ENCODE results near the gene WNT9B. TPM values are rescaled to one million over a fixed set of nuclear protein-coding genes. Genes with fewer than 3 reads are reported as not detected.

The WNT9B gene
- total RNA-seq, 1 donor from 2014 or later = 0.13 TPM

DNA sequence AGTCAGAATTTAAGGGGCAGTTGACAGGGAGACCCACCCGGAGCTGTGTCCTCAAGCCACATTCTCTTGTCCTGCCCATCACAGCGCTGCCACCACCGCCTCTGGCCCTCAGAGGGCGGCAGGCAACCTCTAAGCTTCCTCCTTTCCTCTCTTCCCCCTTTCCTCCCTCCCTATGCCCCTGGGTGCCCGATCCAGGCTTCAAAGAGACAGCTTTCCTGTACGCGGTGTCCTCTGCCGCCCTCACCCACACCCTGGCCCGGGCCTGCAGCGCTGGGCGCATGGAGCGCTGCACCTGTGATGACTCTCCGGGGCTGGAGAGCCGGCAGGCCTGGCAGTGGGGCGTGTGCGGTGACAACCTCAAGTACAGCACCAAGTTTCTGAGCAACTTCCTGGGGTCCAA lies 23.5 kb downstream of the WNT9B start:
- ATAC-seq (ENCODE audit: poor library complexity) (no peak), DNase-seq (peak; percentile 53)
- intact Hi-C loops (cut with DNase I) = no loop called here

GRCh38 chr17:46875849-46876352 lies 24.5 kb downstream of the WNT9B start:
- DNase-seq (no peak), ATAC-seq (ENCODE audit: poor library complexity) (no peak)
- intact Hi-C loops (cut with DNase I) = no loop called here

DNA sequence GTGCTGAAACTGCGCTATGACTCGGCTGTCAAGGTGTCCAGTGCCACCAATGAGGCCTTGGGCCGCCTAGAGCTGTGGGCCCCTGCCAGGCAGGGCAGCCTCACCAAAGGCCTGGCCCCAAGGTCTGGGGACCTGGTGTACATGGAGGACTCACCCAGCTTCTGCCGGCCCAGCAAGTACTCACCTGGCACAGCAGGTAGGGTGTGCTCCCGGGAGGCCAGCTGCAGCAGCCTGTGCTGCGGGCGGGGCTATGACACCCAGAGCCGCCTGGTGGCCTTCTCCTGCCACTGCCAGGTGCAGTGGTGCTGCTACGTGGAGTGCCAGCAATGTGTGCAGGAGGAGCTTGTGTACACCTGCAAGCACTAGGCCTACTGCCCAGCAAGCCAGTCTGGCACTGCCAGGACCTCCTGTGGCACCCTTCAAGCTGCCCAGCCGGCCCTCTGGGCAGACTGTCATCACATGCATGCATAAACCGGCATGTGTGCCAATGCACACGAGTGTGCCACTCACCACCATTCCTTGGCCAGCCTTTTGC lies 25.0 kb downstream of the WNT9B start:
- intact Hi-C loops (cut with DNase I) = no loop called here
- no peak for DNase-seq
- ATAC-seq (ENCODE audit: poor library complexity) = peak; percentile 32

DNA sequence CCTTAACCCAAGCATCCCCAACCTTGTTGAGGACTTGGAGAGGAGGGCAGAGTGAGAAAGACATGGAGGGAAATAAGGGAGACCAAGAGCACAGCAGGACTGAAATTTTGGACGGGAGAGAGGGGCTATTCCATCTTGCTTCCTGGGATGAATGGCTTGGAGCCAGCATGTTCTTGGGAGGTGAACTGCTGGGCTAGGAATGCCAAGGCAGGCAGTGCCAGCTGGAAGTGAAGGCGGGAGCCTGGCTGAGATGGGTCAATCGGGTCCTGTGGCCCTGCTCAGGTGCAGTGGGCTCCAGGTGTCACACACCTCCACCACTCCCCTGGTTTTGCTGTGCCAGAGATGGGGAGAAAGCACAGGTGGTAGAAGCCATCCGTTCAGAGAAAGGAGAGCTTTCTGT lies 25.5 kb downstream of the WNT9B start:
- DNase-seq (no peak), ATAC-seq (ENCODE audit: poor library complexity) (no peak)
- intact Hi-C loops (cut with DNase I) = no loop called here

DNA sequence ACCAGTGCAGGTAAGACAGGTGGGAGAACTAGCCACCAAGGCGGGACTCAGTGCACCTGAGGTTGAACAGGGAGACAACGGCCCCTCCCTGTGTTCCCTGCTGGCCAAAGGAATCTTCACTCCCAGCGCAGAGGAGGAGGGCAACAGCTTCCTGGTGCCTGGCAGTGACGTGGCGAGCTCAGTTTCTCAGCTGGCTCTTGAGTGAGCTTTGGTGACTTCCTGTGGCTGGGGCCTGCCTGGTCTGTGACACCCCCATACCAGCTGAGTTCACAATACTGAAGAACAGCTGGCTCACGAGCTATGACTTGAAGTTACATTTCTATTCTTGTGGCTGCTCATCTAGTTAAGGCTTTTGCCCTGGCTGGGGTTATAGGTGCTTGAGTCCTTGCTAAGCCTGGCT lies 26.1 kb downstream of the WNT9B start:
- peak; percentile 52 for ATAC-seq (ENCODE audit: poor library complexity)
- peak; percentile 69 for DNase-seq
- intact Hi-C loops (cut with DNase I) = no loop called here

- intact Hi-C loops (cut with DNase I) = no loop called here
- DNase-seq (peak; percentile 75), ATAC-seq (ENCODE audit: poor library complexity) (peak; percentile 76)
Observed at GRCh38 chr17:46878055-46878454, 26.7 kb downstream of the WNT9B start.

- ATAC-seq (ENCODE audit: poor library complexity) (no peak), DNase-seq (no peak)
- intact Hi-C loops (cut with DNase I) = no loop called here
Observed at GRCh38 chr17:46879101-46879500, 27.7 kb downstream of the WNT9B start.

- intact Hi-C loops (cut with DNase I) = no loop called here
- no peak for DNase-seq
Observed at GRCh38 chr17:46881015-46881414, 29.6 kb downstream of the WNT9B start.

GRCh38 chr17:46882666-46883065 lies 31.3 kb downstream of the WNT9B start:
- intact Hi-C loops (cut with DNase I) = no loop called here
- ATAC-seq (ENCODE audit: poor library complexity) = no peak
- DNase-seq = no peak

More at GRCh38 chr17:46881015-46881414, 29.6 kb downstream of the WNT9B start:
- ATAC-seq (ENCODE audit: poor library complexity) = no peak

DNA sequence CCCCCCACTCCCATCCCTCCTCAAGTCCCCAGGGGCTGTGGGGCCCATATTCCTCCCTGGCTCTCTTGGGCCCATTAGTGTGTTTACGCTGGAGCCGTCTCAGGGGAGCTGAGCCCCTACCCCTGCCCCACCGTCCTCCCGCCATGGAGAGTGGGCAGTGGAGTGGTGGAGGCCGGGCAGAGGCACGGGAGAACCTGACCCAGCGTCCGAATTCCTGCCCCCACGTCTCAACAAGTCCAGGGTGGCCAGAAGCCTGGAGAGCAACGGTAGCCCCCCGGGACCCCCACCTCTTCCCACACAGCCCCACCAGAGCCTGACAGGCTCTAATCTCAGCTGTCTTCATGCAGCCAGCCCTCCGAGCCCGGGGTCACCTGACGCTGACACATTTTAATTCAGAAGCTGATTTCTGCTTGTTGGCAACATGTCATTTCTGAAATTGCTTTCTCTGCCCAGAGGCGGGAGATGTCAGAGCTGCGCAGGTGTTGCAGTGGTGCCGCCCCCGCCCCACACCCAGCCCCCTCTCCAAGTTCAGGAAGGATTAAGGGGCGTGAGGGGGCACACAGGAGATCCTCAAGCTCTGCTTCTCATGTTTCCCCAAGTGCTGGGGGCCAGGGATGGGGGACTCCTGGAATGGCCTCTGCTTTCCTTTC lies 32.6 kb downstream of the WNT9B start:
- DNase-seq (no peak), ATAC-seq (ENCODE audit: poor library complexity) (no peak)
- intact Hi-C loops (cut with DNase I) = no loop called here

GRCh38 chr17:46884552-46884951 lies 33.2 kb downstream of the WNT9B start:
- intact Hi-C loops (cut with DNase I) = no loop called here
- ATAC-seq (ENCODE audit: poor library complexity) = no peak
- no peak for DNase-seq

- intact Hi-C loops (cut with DNase I) = no loop called here
- ATAC-seq (ENCODE audit: poor library complexity) (peak; percentile 38), DNase-seq (no peak)
Observed at GRCh38 chr17:46885415-46886309, 34.3 kb downstream of the WNT9B start.

DNA sequence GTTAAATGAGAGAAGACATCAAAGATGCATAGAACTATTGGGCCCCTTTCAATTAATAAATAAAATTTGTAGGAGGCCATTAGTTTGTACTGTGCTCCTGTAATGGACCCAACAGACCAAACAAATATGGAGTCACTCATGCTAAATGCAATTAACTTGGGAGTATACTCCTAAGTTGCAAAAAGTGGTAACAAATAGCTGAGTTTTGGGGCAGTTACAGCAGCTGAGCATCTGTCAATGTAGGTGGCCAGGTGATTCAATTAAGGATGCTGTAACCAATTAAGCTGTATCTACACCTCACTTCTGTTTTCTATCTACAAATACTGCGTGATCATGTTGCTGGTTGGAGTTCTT lies 34.9 kb downstream of the WNT9B start:
- DNase-seq (no peak), ATAC-seq (ENCODE audit: poor library complexity) (no peak)
- intact Hi-C loops (cut with DNase I) = no loop called here

DNA sequence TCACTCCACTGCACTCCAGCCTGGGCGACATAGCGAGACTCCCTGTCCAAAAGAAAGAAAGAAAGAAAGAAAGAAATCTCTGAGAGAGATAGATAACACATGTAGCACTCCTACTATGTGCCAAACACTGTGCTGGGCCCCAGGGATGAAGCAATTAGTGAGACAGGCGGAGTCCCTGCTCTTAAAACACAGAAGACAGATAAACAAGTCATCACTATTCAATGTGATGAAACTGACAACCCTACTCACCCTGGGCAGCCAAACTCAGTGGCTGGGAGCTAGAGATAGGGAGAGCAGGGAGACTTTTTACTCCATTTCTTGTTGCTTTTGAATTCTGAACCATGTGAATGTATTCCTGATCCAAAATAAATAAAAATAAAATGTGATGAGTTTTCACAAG lies 36.3 kb downstream of the WNT9B start:
- intact Hi-C loops (cut with DNase I) = no loop called here
- DNase-seq = no peak
- no peak for ATAC-seq (ENCODE audit: poor library complexity)

GRCh38 chr17:46888727-46889126 lies 37.3 kb downstream of the WNT9B start:
- intact Hi-C loops (cut with DNase I) = no loop called here
- no peak for ATAC-seq (ENCODE audit: poor library complexity)
- no peak for DNase-seq

GRCh38 chr17:46889519-46889918 lies 38.1 kb downstream of the WNT9B start:
- DNase-seq (no peak), ATAC-seq (ENCODE audit: poor library complexity) (no peak)
- intact Hi-C loops (cut with DNase I) = no loop called here

- DNase-seq = no peak
- intact Hi-C loops (cut with DNase I) = no loop called here
- ATAC-seq (ENCODE audit: poor library complexity) = no peak
Observed at GRCh38 chr17:46889992-46890564, 38.7 kb downstream of the WNT9B start.

DNA sequence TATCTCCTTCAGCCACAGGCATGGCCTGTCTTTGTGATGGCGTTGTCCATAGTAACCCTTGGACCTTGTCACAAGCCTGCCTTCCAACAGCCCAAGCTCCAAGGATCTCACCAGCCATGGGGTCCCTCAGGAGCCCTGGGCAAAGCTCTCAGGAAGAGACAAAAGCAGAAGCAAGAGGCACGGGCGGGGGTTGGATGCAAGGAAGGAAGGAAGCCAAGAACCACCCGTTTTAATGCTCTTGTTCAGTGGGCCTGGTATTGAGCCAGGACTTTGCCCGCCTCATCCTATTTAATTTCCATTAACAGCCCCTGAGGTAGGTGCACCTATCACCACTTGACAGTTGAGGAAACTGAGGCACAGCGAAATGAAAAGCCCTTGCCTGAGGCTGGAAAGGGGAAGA lies 39.3 kb downstream of the WNT9B start:
- ATAC-seq (ENCODE audit: poor library complexity) (no peak), DNase-seq (peak; percentile 51)
- intact Hi-C loops (cut with DNase I) = no loop called here

- intact Hi-C loops (cut with DNase I) = no loop called here
- ATAC-seq (ENCODE audit: poor library complexity) = no peak
- DNase-seq = no peak
Observed at GRCh38 chr17:46892192-46892703, 40.9 kb downstream of the WNT9B start.
